GM23248 (cell line): Measurements from ENCODE around the gene MPRIP. TPM values are rescaled to one million over a fixed set of nuclear protein-coding genes. Genes with fewer than 3 reads are reported as not detected.

Experiments used
- DNase-seq: peaks from one replicate; pipeline ENCODE4 v3.0.0-alpha.2; 2015
- H2AFZ ChIP-seq: fragments of 200-600 bp; sonication (generic); 2 replicates; pipeline ENCODE4 v1.6.1; 2016; ENCODE audit warnings: antibody characterized with exemption
- H3F3A ChIP-seq: fragments of 200-600 bp; sonication (generic); 2 replicates; pipeline ENCODE4 v1.6.1; 2016; ENCODE audit warnings: mild to moderate bottlenecking, antibody characterized with exemption, mixed run types; ENCODE audit not compliant: insufficient read depth
- H3K27ac ChIP-seq: fragments of 200-600 bp; sonication (generic); 2 replicates; pipeline ENCODE4 v1.5.1; 2016; ENCODE audit warnings: mild to moderate bottlenecking
- H3K27me3 ChIP-seq: fragments of 200-600 bp; sonication (generic); replicated peaks from 2 replicates; pipeline ENCODE4 v1.6.1; 2016; ENCODE audit warnings: mild to moderate bottlenecking; ENCODE audit not compliant: insufficient read depth
- H3K36me3 ChIP-seq: fragments of 200-600 bp; sonication (generic); 2 replicates; pipeline ENCODE4 v1.6.1; 2016; ENCODE audit warnings: low read depth, mild to moderate bottlenecking
- H3K4me1 ChIP-seq: fragments of 200-600 bp; sonication (generic); 2 replicates; pipeline ENCODE4 v1.6.1; 2016; ENCODE audit warnings: mild to moderate bottlenecking; ENCODE audit not compliant: insufficient read depth
- H3K4me2 ChIP-seq: fragments of 200-600 bp; sonication (generic); one replicate; pipeline ENCODE4 v1.6.1; 2016; ENCODE audit warnings: mild to moderate bottlenecking; ENCODE audit not compliant: unreplicated experiment
- H3K4me3 ChIP-seq: fragments of 200-600 bp; sonication (generic); 2 replicates; pipeline ENCODE4 v1.5.1; 2016; ENCODE audit warnings: mild to moderate bottlenecking
- H3K79me2 ChIP-seq: fragments of 200-600 bp; sonication (generic); 2 replicates; pipeline ENCODE4 v1.6.1; 2016; ENCODE audit warnings: mild to moderate bottlenecking; ENCODE audit not compliant: insufficient read depth
- H3K9ac ChIP-seq: fragments of 200-600 bp; sonication (generic); 2 replicates; pipeline ENCODE4 v1.6.1; 2016; ENCODE audit warnings: mild to moderate bottlenecking
- H3K9me2 ChIP-seq: fragments of 200-600 bp; sonication (generic); 2 replicates; pipeline ENCODE4 v1.6.1; 2016; ENCODE audit warnings: mixed run types, mild to moderate bottlenecking, moderate library complexity; ENCODE audit not compliant: insufficient read depth
- H3K9me3 ChIP-seq: fragments of 200-600 bp; sonication (generic); one replicate; pipeline ENCODE4 v1.6.1; 2017; ENCODE audit warnings: low read depth
- H4K20me1 ChIP-seq: fragments of 200-600 bp; sonication (generic); 2 replicates; pipeline ENCODE4 v1.6.0; 2016; ENCODE audit not compliant: insufficient read depth
- EZH2 ChIP-seq: fragments of 200-600 bp; sonication (generic); IDR thresholded peaks from 2 replicates; pipeline ENCODE4 v1.6.1; 2018; ENCODE audit warnings: antibody characterized with exemption, mild to moderate bottlenecking; ENCODE audit not compliant: insufficient read depth, poor library complexity, severe bottlenecking
- EZH2phosphoT487 ChIP-seq: fragments of 200-600 bp; sonication (generic); IDR thresholded peaks from 2 replicates; pipeline ENCODE4 v1.6.1; 2018; ENCODE audit warnings: antibody characterized with exemption, moderate library complexity, mild to moderate bottlenecking, low read depth; ENCODE audit not compliant: insufficient read depth
- WGBS, 2 experiments: methylation state at CpG; one replicate each; pipeline ENCODE4 v1.1.6; 2015 to 2017; ENCODE audit warnings: low lambda C conversion rate in 2 of 2, low coverage in 1 of 2; ENCODE audit errors: missing lambda C conversion rate in 2 of 2; 5-methylcytosine and 5-hydroxymethylcytosine counted together
- in situ Hi-C: fragments of 300-500 bp; cut with MboI; formaldehyde crosslinking; loops from 2 replicates; pipeline ENCODE4 v1.15.0; 2020
- polyA plus RNA-seq: library from polyadenylated mRNA; unstranded; fragments of >200 nt; fragmentation: Nextera tagmentation; extraction: Ambion mirVana; gene quantifications from 2 replicates; pipeline ENCODE4 v1.2.1, GENCODE V29; 2016
- total RNA-seq: library from RNA; depleted of rRNA; stranded (reverse); fragments of >200 nt; shearing (Covaris generic); gene quantifications from 2 replicates; pipeline ENCODE4 v1.2.3, GENCODE V29; 2014

MPRIP gene
- total and polyA plus RNA-seq, 2 experiments from 2014 or later, result 73.5 to 292 TPM

DNA sequence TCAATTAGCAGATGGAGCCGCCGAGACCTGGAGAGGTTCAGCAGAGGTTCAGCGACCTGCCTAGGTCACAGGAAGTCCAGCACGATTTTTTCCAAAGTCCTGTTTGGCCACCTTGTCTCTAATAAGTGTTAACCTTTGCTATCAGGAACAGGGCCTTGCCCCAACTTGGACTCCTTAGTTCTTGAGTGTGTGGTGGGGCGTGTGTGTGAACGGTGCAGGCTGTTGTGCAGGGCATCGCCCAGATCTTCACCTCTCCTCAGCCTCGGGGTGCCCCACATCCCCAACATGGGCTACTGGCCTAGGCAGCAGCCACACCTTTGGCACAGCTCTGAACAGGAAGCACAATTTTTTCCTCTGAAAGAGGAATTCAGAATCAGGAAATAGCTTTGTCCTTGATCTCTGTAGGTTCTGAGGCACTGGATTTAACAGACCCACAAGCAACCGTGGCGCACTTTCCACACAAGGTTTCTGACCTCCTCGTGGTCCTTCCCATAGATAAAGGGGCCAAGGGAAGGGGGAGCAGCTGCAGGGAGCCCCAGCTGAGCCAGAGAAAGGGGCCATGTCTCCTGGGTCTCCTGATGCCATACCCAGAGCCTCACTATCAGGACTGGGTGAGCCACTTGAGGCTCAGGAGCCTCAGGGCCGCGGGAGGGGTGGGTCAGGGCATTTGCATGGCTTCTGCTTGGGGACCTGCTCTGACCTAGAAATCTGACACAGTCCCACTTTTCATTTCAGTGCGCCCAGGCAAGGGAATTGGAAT lies 10.4 kb downstream of the MPRIP start:
- H3K4me1 ChIP-seq, result peaks cover 66% of the 10 kb centered on the region
- in situ Hi-C loops, result no loop called here
- WGBS, 2 experiments, result 67 to 71% methylated on average over 14 of the region's 14 CpGs

DNA sequence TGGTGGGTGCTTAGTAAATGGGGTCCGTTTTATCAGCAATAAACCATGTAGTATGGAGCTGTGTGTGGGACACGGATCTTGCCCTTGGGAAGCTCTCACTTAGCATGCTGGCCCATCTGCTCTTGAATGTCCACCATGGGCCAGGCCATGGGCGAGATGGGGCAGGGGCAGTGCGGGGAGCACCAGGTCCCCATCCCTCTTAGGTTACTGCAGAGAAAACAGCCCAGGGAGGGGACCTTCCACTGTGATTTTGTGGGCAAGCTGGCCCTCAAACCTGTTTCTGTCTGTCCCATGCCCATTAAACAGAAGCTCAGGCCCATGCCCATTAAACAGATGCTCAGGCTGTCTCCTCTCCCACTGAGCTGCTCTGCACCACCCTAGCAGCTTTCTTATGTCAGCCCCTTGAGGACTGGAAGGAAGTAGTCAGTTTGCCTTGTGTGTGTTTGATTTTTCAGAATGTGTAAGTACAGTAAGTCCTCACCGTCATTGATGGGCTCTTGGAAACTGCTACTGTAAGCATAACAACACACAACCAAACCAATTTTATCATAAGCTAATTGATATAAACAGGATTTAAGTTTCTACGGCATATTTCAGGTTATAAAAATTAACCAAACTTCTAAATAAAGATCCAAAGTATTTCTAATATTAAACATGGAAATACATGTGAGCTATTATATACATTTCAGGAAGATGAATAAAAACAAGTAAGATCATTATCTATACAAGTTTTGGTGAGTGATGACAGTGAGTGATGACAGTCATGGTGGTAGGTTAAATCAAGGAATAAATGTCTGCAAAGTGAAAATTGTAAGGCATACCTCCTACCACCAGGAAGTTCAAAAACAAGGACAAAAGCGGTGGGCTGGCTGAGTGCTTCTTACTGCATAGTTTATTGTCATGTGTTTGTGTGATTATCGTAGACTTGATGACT lies 11.5 kb downstream of the MPRIP start:
- no peaks in the 10 kb centered on the region; the same call in 1 of the 2 replicates for H4K20me1 ChIP-seq
- H3K27me3 ChIP-seq, result no peaks in the 10 kb centered on the region
- H3K4me2 ChIP-seq, result peak overlapping the region; percentile 14
- DNase-seq, result no peak
- H3K36me3 ChIP-seq, result no peaks in the 10 kb centered on the region
- H3K4me3 ChIP-seq, result no peak overlapping the region
- in situ Hi-C loops, result no loop called here
- H2AFZ ChIP-seq, result no peak overlapping the region
- 93 to 94% methylated on average over 8 of the region's 8 CpGs for WGBS, 2 experiments
- no peaks in the 10 kb centered on the region for H3K9me2 ChIP-seq
- H3K79me2 ChIP-seq, result peaks cover 100% of the 10 kb centered on the region
- H3K9ac ChIP-seq, result no peak overlapping the region
- H3F3A ChIP-seq, result peaks cover 23% of the 10 kb centered on the region
- TF ChIP-seq EZH2phosphoT487 (no peak), EZH2 (no peak)
- no peaks in the 10 kb centered on the region for H3K9me3 ChIP-seq
- H3K4me1 ChIP-seq, result peaks cover 67% of the 10 kb centered on the region
- peak overlapping the region; percentile 78; the same call in 1 of the 2 replicates for H3K27ac ChIP-seq

More for the DNA sequence above, 10.4 kb downstream of the MPRIP start:
- Histone ChIP-seq H4K20me1 (no peaks in the 10 kb centered on the region; the same call in 1 of the 2 replicates), H3K79me2 (peaks cover 100% of the 10 kb centered on the region), H2AFZ (no peak overlapping the region), H3F3A (peaks cover 26% of the 10 kb centered on the region), H3K27ac (peak overlapping the region; percentile 78), H3K9ac (peak overlapping the region; percentile 61), H3K4me2 (peak overlapping the region; percentile 4), H3K9me2 (no peaks in the 10 kb centered on the region), H3K4me3 (no peak overlapping the region), H3K9me3 (no peaks in the 10 kb centered on the region), H3K36me3 (no peaks in the 10 kb centered on the region), H3K27me3 (no peaks in the 10 kb centered on the region)
- no peak for DNase-seq
- no peak for TF ChIP-seq EZH2
- no peak for TF ChIP-seq EZH2phosphoT487

DNA sequence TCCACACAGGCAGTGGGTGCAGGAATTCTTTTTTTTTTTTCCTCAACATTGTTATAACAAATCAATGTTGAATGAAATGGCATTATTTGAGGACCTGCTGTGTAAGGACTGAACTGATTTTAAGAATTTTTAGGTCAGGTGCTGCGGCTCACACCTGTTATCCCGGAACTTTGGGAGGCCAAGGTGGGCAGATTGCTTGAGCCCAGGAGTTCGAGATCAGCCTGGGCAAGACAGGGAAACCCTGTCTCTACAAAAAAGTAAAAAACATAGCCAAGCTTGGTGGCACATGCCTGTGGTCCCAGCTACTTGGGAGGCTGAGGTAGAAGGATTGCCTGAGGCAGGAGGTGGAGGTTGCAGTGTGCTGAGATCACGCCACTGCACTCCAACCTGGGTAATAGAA lies 12.4 kb downstream of the MPRIP start:
- Histone ChIP-seq H4K20me1 (no peaks in the 10 kb centered on the region; the same call in 1 of the 2 replicates), H3K9me2 (no peaks in the 10 kb centered on the region), H3K4me1 (peaks cover 67% of the 10 kb centered on the region), H2AFZ (no peak overlapping the region), H3K4me2 (no peak overlapping the region), H3F3A (peaks cover 19% of the 10 kb centered on the region), H3K9me3 (no peaks in the 10 kb centered on the region), H3K9ac (no peak overlapping the region), H3K79me2 (peaks cover 100% of the 10 kb centered on the region), H3K36me3 (no peaks in the 10 kb centered on the region), H3K27ac (no peak overlapping the region), H3K4me3 (no peak overlapping the region), H3K27me3 (no peaks in the 10 kb centered on the region)
- no peak for TF ChIP-seq EZH2phosphoT487
- TF ChIP-seq EZH2, result no peak
- in situ Hi-C loops, result no loop called here
- WGBS, 2 experiments, result 98% methylated on average over 4 of the region's 4 CpGs
- DNase-seq, result no peak
